ENCODE measurements around the gene ACADSB.

Gene ACADSB

GRCh38 chr10:123001370-123001769 lies 7.4 kb upstream of the ACADSB start:
- DNase-seq, result no peak

- DNase-seq, result no peak
These were observed 4.5 kb upstream of the ACADSB start for GRCh38 chr10:123004298-123004697.

- DNase-seq, result peak in 23 of 51 donors; percentile 7 to 52 (median 29)
These were observed 1.1 kb upstream of the ACADSB start for GRCh38 chr10:123007558-123008354.

- peak in 21 of 51 donors; percentile 4 to 62 (median 39) for DNase-seq
These were observed 457 bp downstream of the ACADSB start for GRCh38 chr10:123009105-123009820.

- no peak for DNase-seq
These were observed 3.2 kb downstream of the ACADSB start for GRCh38 chr10:123011987-123012386.

GRCh38 chr10:123013456-123014419 lies 4.9 kb downstream of the ACADSB start:
- no peak for DNase-seq

- no peak for DNase-seq
These were observed 6.0 kb downstream of the ACADSB start for GRCh38 chr10:123014772-123015171.

- no peak for DNase-seq
These were observed 7.4 kb downstream of the ACADSB start for GRCh38 chr10:123016228-123016627.

- DNase-seq, result no peak
These were observed 8.8 kb downstream of the ACADSB start for GRCh38 chr10:123017421-123018165.

GRCh38 chr10:123018531-123018930 lies 9.7 kb downstream of the ACADSB start:
- no peak for DNase-seq

- DNase-seq, result no peak
These were observed 10.5 kb downstream of the ACADSB start for GRCh38 chr10:123019264-123019663.

- DNase-seq, result no peak
These were observed 11.3 kb downstream of the ACADSB start for GRCh38 chr10:123019941-123020703.

- DNase-seq, result no peak
These were observed 12.7 kb downstream of the ACADSB start for GRCh38 chr10:123021517-123021916.

GRCh38 chr10:123024540-123024939 lies 15.7 kb downstream of the ACADSB start:
- DNase-seq, result no peak

- no peak for DNase-seq
These were observed 17.5 kb downstream of the ACADSB start for GRCh38 chr10:123026302-123026701.

GRCh38 chr10:123027861-123028260 lies 19.1 kb downstream of the ACADSB start:
- no peak for DNase-seq

GRCh38 chr10:123031124-123031523 lies 22.3 kb downstream of the ACADSB start:
- no peak for DNase-seq

GRCh38 chr10:123034332-123034731 lies 25.5 kb downstream of the ACADSB start:
- DNase-seq, result no peak

GRCh38 chr10:123035467-123036086 lies 26.8 kb downstream of the ACADSB start:
- DNase-seq, result no peak
